Nephron progenitor cell (in vitro differentiated cells): ENCODE data around the gene FCER1A.

ENCODE experiments used
- DNase-seq: peaks from one replicate; pipeline ENCODE4 v3.0.0; 2021
- H3K27ac Mint-ChIP-seq: 2 replicates; pipeline ENCODE4 v1.8.0; 2021; ENCODE audit warnings: mild to moderate bottlenecking, moderate library complexity, mixed read lengths
- H3K27me3 Mint-ChIP-seq: 2 replicates; pipeline ENCODE4 v1.8.0; 2021; ENCODE audit warnings: mild to moderate bottlenecking, low read depth, mixed read lengths; ENCODE audit not compliant: poor library complexity
- H3K36me3 Mint-ChIP-seq: 2 replicates; pipeline ENCODE4 v1.8.0; 2021; ENCODE audit warnings: low read depth, mixed read lengths
- H3K4me1 Mint-ChIP-seq: 2 replicates; pipeline ENCODE4 v1.8.0; 2021; ENCODE audit warnings: mixed read lengths
- H3K4me3 Mint-ChIP-seq: 2 replicates; pipeline ENCODE4 v1.8.0; 2021; ENCODE audit warnings: mild to moderate bottlenecking, moderate library complexity, mixed read lengths
- H3K9me3 Mint-ChIP-seq: 2 replicates; pipeline ENCODE4 v1.8.0; 2021; ENCODE audit warnings: mild to moderate bottlenecking, moderate library complexity, mixed read lengths
- CTCF ChIP-seq: fragments of 200-600 bp; sonication (generic); IDR thresholded peaks from 2 replicates; pipeline ENCODE4 v1.5.0; 2021; ENCODE audit warnings: antibody characterized with exemption

FCER1A gene

GRCh38 chr1:159302095-159302494 is at the start of gene FCER1A:
Gene FCER1A (plus strand): TSS chr1:159302336. CDS start chr1:159302365, 29 bp downstream.
- DNase-seq, result no peak
- Mint-ChIP-seq H3K27me3 (no peaks in the 10 kb centered on the region), H3K36me3 (no peaks in the 10 kb centered on the region), H3K9me3 (no peaks in the 10 kb centered on the region), H3K4me1 (no peaks in the 10 kb centered on the region), H3K27ac (no peak within 1 kb of the TSS), H3K4me3 (no peak within 1 kb of the TSS)
- no peak for TF ChIP-seq CTCF

GRCh38 chr1:159261311-159261710 is 40.8 kb upstream of the FCER1A start:
- no peak overlapping the region for H3K4me3 Mint-ChIP-seq
- DNase-seq, result no peak
- H3K27ac Mint-ChIP-seq, result no peak overlapping the region
- TF ChIP-seq CTCF, result no peak
- no peaks in the 10 kb centered on the region for H3K4me1 Mint-ChIP-seq
- no peaks in the 10 kb centered on the region for H3K36me3 Mint-ChIP-seq
- no peaks in the 10 kb centered on the region for H3K27me3 Mint-ChIP-seq
- peaks cover 14% of the 10 kb centered on the region for H3K9me3 Mint-ChIP-seq

- Mint-ChIP-seq H3K27me3 (no peaks in the 10 kb centered on the region), H3K27ac (no peak overlapping the region), H3K4me1 (no peaks in the 10 kb centered on the region), H3K36me3 (no peaks in the 10 kb centered on the region), H3K4me3 (no peak overlapping the region), H3K9me3 (peaks cover 12% of the 10 kb centered on the region)
- no peak for TF ChIP-seq CTCF
- DNase-seq, result no peak
Observed at GRCh38 chr1:159261721-159262494, 40.2 kb upstream of the FCER1A start.

GRCh38 chr1:159266832-159267231 is 35.3 kb upstream of the FCER1A start:
- no peak overlapping the region for H3K27ac Mint-ChIP-seq
- no peaks in the 10 kb centered on the region for H3K36me3 Mint-ChIP-seq
- no peak overlapping the region for H3K4me3 Mint-ChIP-seq
- DNase-seq, result no peak
- H3K9me3 Mint-ChIP-seq, result peaks cover 9% of the 10 kb centered on the region
- no peaks in the 10 kb centered on the region for H3K27me3 Mint-ChIP-seq
- TF ChIP-seq CTCF, result no peak
- no peaks in the 10 kb centered on the region for H3K4me1 Mint-ChIP-seq

GRCh38 chr1:159274631-159275030 is 27.5 kb upstream of the FCER1A start:
- no peaks in the 10 kb centered on the region for H3K36me3 Mint-ChIP-seq
- H3K27me3 Mint-ChIP-seq, result no peaks in the 10 kb centered on the region
- no peak for TF ChIP-seq CTCF
- H3K4me3 Mint-ChIP-seq, result no peak overlapping the region
- peaks cover 5% of the 10 kb centered on the region for H3K9me3 Mint-ChIP-seq
- no peak overlapping the region for H3K27ac Mint-ChIP-seq
- no peak for DNase-seq
- H3K4me1 Mint-ChIP-seq, result no peaks in the 10 kb centered on the region

GRCh38 chr1:159275891-159276290 is 26.2 kb upstream of the FCER1A start:
- no peak for TF ChIP-seq CTCF
- H3K9me3 Mint-ChIP-seq, result no peaks in the 10 kb centered on the region
- H3K4me3 Mint-ChIP-seq, result no peak overlapping the region
- no peak for DNase-seq
- H3K4me1 Mint-ChIP-seq, result no peaks in the 10 kb centered on the region
- H3K27me3 Mint-ChIP-seq, result no peaks in the 10 kb centered on the region
- H3K27ac Mint-ChIP-seq, result no peak overlapping the region
- H3K36me3 Mint-ChIP-seq, result no peaks in the 10 kb centered on the region
